Activated T-cell treated with anti-CD3 and anti-CD28 coated beads, Interleukin-2, amount 50 U/mL, for 72 hours (primary cell): ENCODE data around the gene NFATC4. TPM values are rescaled to one million over a fixed set of nuclear protein-coding genes. Genes with fewer than 3 reads are reported as not detected.

Experiments
- ATAC-seq, 2 donors: fragments of 150-1000 bp; cut with Tn5 transposase; replicated peaks in 1 of 2; 2 replicates each; pipeline ENCODE4 v1.10.0; 2021; ENCODE audit warnings: moderate library complexity in 2 of 2, mild to moderate bottlenecking in 1 of 2
- DNase-seq, 2 donors: peaks; one replicate each; pipeline ENCODE4 v3.0.0; 2021 to 2022; ENCODE audit warnings: mixed read lengths in 1 of 2
- H3K27ac Mint-ChIP-seq: one replicate; pipeline ENCODE4 v1.8.0; 2022; ENCODE audit warnings: mild to moderate bottlenecking, moderate library complexity, mixed read lengths
- H3K27me3 Mint-ChIP-seq: one replicate; pipeline ENCODE4 v1.8.0; 2022; ENCODE audit warnings: low read depth, mixed read lengths
- H3K36me3 Mint-ChIP-seq, 2 donors: one replicate each; pipeline ENCODE4 v1.8.0; 2022; ENCODE audit warnings: mixed read lengths in 2 of 2, mild to moderate bottlenecking in 1 of 2; ENCODE audit not compliant: insufficient read depth in 2 of 2
- H3K4me1 Mint-ChIP-seq: one replicate; pipeline ENCODE4 v1.8.0; 2022; ENCODE audit warnings: low read depth, mixed read lengths
- H3K4me3 Mint-ChIP-seq, 2 donors: one replicate each; pipeline ENCODE4 v1.8.0; 2022; ENCODE audit warnings: mild to moderate bottlenecking in 2 of 2, mixed read lengths in 2 of 2, moderate library complexity in 2 of 2
- H3K9me3 Mint-ChIP-seq, 2 donors: one replicate each; pipeline ENCODE4 v1.8.0; 2022; ENCODE audit warnings: mixed read lengths in 2 of 2
- total RNA-seq, 2 donors: library from RNA; stranded (reverse); gene quantifications; one replicate each; pipeline ENCODE4 v1.2.3, GENCODE V29; 2022

Gene NFATC4
- total RNA-seq, 2 donors from 2014 or later, result 2.6 to 11.3 TPM

DNA sequence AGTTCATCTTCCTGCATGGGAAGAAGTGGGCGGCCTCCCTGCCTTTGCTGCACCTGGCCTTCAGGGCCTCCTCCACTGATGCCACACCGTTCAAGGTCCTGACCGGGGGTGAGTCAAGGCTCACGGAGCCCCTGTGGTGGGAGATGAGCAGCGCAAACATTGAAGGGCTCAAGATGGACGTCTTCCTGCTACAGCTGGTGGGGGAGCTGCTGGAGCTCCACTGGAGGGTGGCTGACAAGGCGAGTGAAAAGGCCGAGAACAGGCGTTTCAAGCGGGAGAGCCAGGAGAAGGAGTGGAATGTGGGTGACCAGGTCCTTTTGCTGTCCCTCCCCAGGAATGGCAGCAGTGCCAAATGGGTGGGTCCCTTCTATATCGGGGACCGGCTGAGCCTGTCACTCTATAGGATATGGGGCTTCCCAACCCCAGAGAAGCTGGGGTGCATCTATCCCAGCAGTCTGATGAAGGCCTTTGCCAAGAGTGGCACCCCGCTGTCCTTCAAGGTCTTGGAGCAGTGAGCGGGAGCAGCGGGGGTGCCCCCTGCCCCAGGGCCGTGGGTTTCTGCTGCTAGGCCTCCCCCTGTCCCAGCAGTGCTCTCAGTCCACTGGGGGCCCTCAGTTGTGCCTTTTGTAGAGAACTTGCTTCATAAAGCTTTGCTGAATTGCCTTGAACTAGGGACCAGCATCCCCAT, 49.1 kb downstream of the NFATC4 start:
- Mint-ChIP-seq H3K27ac (no peak overlapping the region), H3K9me3 (no peaks in the 10 kb centered on the region), H3K27me3 (peaks cover 12% of the 10 kb centered on the region), H3K4me1 (no peaks in the 10 kb centered on the region), H3K36me3 (no peaks in the 10 kb centered on the region), H3K4me3 (no peak overlapping the region)
- DNase-seq (no peak), ATAC-seq (no peak)

DNA sequence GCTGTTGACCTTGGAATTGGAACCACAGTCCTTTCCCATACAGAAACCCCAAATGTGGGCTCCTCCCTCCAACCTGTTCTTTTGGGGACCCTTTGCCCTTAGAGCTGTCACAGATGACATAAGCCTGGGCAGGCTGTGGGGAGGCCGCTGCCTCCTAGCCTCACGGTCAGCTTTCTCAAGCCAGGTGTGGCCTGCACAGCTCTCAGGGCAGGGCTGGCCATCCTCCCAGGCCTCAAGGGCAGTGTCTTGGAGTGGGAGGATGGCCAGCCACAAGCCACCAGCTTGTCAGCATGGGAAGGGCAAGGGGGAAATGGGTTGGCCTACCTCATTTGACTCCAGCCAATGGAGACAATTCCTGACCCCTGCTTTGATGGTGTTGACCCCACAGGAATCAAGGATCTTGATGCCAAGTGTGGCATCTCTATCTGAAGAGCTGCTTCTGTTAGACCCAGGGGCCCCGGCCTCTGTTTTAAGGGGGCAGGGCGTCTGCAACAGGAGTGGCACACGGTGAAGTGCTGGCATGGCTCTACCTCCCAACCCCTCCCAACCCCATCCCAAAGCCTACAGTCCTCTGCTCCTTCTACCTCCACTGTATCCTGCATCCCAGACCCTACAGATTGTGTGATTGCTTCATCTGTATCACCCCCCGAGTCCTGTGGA, 50.0 kb downstream of the NFATC4 start:
- ATAC-seq (no peak), DNase-seq (no peak)
- Mint-ChIP-seq H3K27me3 (peaks cover 12% of the 10 kb centered on the region), H3K9me3 (no peaks in the 10 kb centered on the region), H3K27ac (no peak overlapping the region), H3K4me1 (no peaks in the 10 kb centered on the region), H3K4me3 (no peak overlapping the region), H3K36me3 (no peaks in the 10 kb centered on the region)

DNA sequence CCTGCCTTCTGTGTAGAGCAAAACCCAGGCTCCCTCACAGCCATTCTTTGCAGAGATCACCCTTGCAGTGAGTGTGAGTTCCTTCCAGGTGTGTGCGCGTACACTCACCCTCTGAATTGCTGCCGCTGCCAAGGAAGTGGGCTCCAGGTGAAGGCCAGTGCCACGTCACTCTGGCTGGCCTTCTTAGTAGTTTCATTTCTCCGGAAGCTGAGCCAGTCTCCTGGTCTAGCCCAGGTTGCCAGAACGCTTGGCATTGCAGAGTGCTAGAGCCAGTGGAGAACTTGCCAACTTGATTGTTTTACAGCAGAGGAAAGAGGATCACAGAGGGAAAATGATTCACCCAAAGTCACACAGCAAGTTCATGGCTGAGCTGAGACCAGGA, 50.5 kb downstream of the NFATC4 start:
- ATAC-seq (no peak), DNase-seq (no peak)
- Mint-ChIP-seq H3K4me3 (no peak overlapping the region), H3K27ac (no peak overlapping the region), H3K36me3 (no peaks in the 10 kb centered on the region), H3K27me3 (peaks cover 12% of the 10 kb centered on the region), H3K4me1 (no peaks in the 10 kb centered on the region), H3K9me3 (no peaks in the 10 kb centered on the region)

DNA sequence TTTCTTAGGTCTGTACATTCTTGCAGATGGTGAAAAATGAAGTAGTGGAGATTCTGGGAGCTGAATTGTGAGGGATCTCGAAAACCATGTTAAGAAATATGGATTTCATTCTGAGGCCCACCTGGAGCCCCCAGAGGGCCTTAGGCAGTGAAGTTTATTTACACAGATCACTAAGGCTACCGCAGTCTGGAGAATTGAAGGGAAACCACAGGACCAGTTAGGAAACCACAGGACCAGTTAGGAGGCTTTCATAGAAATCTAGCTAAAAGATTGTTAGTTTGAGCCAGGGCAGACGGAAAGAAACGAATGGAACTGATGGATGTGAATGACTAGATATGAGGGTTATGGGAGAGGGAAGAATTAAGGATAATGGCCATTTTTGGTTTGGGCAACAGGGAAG, 54.3 kb downstream of the NFATC4 start:
- no peak for DNase-seq
- Mint-ChIP-seq H3K4me1 (peaks cover 23% of the 10 kb centered on the region), H3K27me3 (peaks cover 12% of the 10 kb centered on the region), H3K27ac (no peak overlapping the region), H3K36me3 (no peaks in the 10 kb centered on the region), H3K9me3 (no peaks in the 10 kb centered on the region), H3K4me3 (no peak overlapping the region)
- no peak for ATAC-seq

- DNase-seq (no peak), ATAC-seq (no peak)
- H3K36me3 Mint-ChIP-seq, result no peaks in the 10 kb centered on the region
- no peaks in the 10 kb centered on the region for H3K9me3 Mint-ChIP-seq
- no peak overlapping the region for H3K27ac Mint-ChIP-seq
- H3K4me3 Mint-ChIP-seq, result no peak overlapping the region
- peaks cover 28% of the 10 kb centered on the region for H3K4me1 Mint-ChIP-seq
- peaks cover 12% of the 10 kb centered on the region for H3K27me3 Mint-ChIP-seq
Measured at GRCh38 chr14:24422694-24423601, 55.0 kb downstream of the NFATC4 start.

DNA sequence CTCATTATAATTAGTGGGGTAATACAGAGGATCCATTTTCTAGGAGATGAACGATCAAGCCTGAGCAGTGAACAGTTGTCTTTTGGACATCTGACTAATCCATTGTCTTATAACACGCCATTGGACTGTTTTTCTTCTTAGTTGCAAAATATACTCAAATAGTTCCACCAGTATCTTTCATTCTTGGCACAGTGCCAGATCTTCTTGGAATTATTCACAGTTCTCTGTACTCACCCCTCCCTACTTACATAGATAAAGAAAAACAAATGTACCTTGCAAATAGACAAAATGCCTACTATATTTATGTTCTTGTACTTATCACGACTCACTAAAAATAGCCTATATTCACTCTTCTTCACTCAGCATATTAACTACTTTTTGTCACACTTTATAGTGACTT, 57.7 kb downstream of the NFATC4 start:
- Mint-ChIP-seq H3K9me3 (no peaks in the 10 kb centered on the region), H3K27ac (peak overlapping the region; percentile 81), H3K36me3 (no peaks in the 10 kb centered on the region), H3K4me1 (peaks cover 42% of the 10 kb centered on the region), H3K27me3 (no peaks in the 10 kb centered on the region), H3K4me3 (peak overlapping the region in 1 of 2 donors; percentile 60)
- ATAC-seq, result peak in 1 of 2 donors; percentile 4
- no peak for DNase-seq

DNA sequence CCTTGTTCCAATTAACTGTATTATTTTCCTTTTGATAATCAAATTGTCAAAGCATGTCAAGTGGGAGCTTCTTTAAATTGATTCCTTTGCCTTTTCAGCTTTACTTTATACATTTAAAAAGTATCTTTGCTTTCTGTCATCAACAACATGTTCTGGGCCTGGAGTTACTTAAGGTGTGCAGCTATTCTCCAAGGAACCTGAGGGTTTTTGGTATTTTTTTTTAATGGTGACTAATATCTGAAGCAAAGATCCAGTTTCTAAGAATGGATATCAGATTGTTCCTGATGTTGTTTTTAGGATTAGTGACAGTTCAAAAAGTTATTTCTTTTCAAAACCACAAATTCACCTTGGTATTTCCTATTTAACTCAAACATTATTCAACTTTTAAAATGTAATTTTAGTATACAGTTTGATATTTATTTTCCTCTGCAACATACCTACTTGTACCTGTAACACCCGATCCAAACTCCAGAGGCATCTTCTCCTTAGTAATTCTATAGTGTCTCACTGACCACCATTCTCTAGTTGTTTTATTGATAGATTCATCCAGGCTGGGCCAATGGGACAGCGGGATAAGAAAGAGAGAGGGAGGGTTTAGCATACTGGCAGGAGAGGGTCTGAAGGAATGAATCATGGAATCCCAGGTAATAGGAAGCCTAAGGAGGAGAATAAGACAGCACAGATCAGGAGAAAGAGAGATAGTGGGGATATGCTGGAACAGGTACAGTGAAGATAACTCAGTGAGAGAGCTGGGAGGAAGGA, 58.3 kb downstream of the NFATC4 start:
- Mint-ChIP-seq H3K27me3 (no peaks in the 10 kb centered on the region), H3K4me1 (peaks cover 47% of the 10 kb centered on the region), H3K27ac (peak overlapping the region; percentile 81), H3K4me3 (peak overlapping the region in 1 of 2 donors; percentile 60), H3K9me3 (no peaks in the 10 kb centered on the region), H3K36me3 (peaks cover 3% of the 10 kb centered on the region in 2 donors)
- no peak for ATAC-seq
- no peak for DNase-seq

DNA sequence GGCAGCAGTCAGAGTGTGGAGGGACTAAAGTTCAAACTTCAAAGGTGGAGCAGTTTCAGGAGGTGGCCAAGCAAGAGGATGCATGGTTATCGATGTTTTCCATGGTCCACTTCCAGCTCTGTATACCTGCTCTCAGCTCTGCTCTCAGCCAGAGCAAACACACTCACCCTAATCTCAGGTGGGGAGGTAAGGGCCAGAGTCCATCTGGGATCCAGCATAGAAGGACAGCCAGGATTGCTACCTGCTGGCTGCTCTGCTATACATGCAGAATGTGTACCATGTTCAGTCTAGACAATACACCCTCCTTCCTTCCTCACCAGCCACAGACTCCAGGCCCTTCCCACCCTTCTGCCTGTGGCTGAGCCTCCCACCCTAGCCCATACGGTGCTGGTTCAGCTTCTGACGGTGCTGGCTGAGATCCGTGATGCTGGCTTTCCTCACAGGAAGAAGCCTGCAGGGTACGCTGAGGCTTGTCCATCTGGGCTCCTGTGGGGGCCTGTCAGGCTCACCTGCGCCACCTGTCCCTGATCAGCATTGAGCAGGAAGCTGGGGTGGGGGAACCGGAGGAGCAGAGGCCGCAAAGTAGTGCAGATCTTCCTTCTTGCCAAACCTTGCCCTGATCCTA, 59.0 kb downstream of the NFATC4 start:
- Mint-ChIP-seq H3K4me3 (no peak overlapping the region), H3K36me3 (peaks cover 5 to 9% of the 10 kb centered on the region in 2 donors), H3K27ac (no peak overlapping the region), H3K9me3 (no peaks in the 10 kb centered on the region), H3K4me1 (peaks cover 54% of the 10 kb centered on the region), H3K27me3 (no peaks in the 10 kb centered on the region)
- no peak for ATAC-seq
- DNase-seq, result no peak

- Mint-ChIP-seq H3K4me3 (peak overlapping the region; percentile 61 to 62), H3K9me3 (no peaks in the 10 kb centered on the region), H3K4me1 (peaks cover 55% of the 10 kb centered on the region), H3K27ac (peak overlapping the region; percentile 44), H3K27me3 (no peaks in the 10 kb centered on the region), H3K36me3 (peaks cover 6 to 10% of the 10 kb centered on the region in 2 donors)
- DNase-seq, result no peak
- no peak for ATAC-seq
Measured at GRCh38 chr14:24427537-24428508, 59.8 kb downstream of the NFATC4 start.

DNA sequence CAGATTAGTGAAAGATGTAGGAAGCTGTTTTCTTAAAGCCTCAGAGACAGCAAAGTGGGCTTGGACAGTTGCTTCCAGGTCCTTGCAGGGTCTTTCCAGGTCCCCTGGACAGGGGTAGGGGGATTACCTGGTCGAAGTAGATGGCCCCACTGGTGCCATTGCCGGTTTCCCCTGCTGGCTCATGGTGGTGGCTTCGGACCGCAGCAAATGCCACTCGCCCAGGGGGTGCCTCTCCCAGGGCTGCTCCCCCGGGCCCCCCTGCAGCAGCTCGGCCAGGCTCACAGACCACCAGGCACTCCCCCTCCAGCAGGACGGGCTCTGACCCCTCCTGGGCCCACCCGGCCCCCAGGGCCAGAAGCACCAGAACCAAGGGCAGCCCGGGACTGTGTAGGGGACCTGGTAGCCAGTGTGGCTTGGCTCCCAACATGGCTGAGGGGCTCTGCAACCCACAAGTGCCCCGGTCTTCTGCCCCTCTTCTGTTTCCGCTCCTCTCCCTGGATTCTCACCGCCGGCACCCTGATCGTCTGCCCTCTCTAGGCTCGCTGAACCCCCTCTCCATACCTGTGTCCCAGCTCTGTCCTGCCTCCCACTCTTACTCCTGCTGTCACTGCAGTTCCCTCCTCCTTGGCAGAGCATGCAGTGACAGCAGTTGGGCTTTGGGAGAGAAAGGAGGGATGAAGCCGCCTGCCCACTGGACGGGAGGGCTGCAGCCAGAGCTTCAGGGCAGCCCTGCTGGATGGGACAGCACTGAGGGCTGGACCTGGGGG, 60.8 kb downstream of the NFATC4 start:
- peak overlapping the region; percentile 92 for H3K4me3 Mint-ChIP-seq
- DNase-seq (no peak), ATAC-seq (no peak)
- H3K36me3 Mint-ChIP-seq, result peaks cover 10 to 19% of the 10 kb centered on the region in 2 donors
- H3K27ac Mint-ChIP-seq, result peak overlapping the region; percentile 96
- no peaks in the 10 kb centered on the region for H3K9me3 Mint-ChIP-seq
- H3K4me1 Mint-ChIP-seq, result peaks cover 55% of the 10 kb centered on the region
- no peaks in the 10 kb centered on the region for H3K27me3 Mint-ChIP-seq
